Motor neuron (in vitro differentiated cells): ENCODE data around the gene NLRC5. TPM values are rescaled to one million over a fixed set of nuclear protein-coding genes. Genes with fewer than 3 reads are reported as not detected.
"Not testable (repeated sequence)": the region's sequence is repeated elsewhere in the genome, so short reads cannot be mapped to it uniquely, and the experiment has no call there.

Experiments
- ATAC-seq, 8 experiments: fragments of 200-7000 bp; cut with Tn5 transposase; replicated peaks in 6 of 8; 2 replicates each; pipeline ENCODE4 v1.8.0; 2021; ENCODE audit warnings: mild to moderate bottlenecking in 8 of 8, moderate library complexity in 8 of 8
- H3K27ac ChIP-seq, 2 donors: fragments of 250-450 bp; sonication (Bioruptor Pico); 2 replicates each; pipeline ENCODE4 v1.9.0; 2021; ENCODE audit warnings: antibody characterized with exemption in 2 of 2, mild to moderate bottlenecking in 2 of 2, moderate library complexity in 1 of 2
- H3K4me1 ChIP-seq, 2 donors: fragments of 250-450 bp; sonication (Bioruptor Pico); replicated peaks in 1 of 2; 2 replicates each; pipeline ENCODE4 v1.6.1; 2021; ENCODE audit warnings: antibody characterized with exemption in 2 of 2, mild to moderate bottlenecking in 2 of 2, moderate library complexity in 1 of 2
- H3K4me3 ChIP-seq, 5 donors: fragments of 250-450 bp; sonication (Bioruptor Pico); 2 replicates each; pipeline ENCODE4 v1.9.0; 2021; ENCODE audit warnings: antibody characterized with exemption in 5 of 5, mild to moderate bottlenecking in 5 of 5, moderate library complexity in 4 of 5
- WGBS, 10 experiments: fragments of 450-650 bp; shearing (Covaris generic); methylation state at CpG; one replicate each; pipeline ENCODE4 v1.0.0; 2022; 5-methylcytosine and 5-hydroxymethylcytosine counted together
- in situ Hi-C, 9 experiments: fragments of 400-800 bp; cut with MboI; loops; one replicate each; pipeline ENCODE4 v1.15.0; 2021; ENCODE audit warnings: low sequenced_read_pairs in 9 of 9, low pct_unique_long_range_greater_than_20kb in 2 of 9; ENCODE audit not compliant: unreplicated experiment in 9 of 9
- total RNA-seq, 8 experiments: library from RNA; unstranded; fragments of 300-600 nt; gene quantifications; 2 replicates each; pipeline versions ENCODE4 v1.2.3 to v1.2.4, GENCODE V29; 2022

Gene NLRC5
- total RNA-seq, 8 experiments from 2014 or later, result 0.16 to 38.8 (median 3.4) TPM

- Histone ChIP-seq H3K4me1 (peaks cover 0 to 4% of the 10 kb centered on the region in 2 donors), H3K27ac (no peak overlapping the region), H3K4me3 (no peak overlapping the region)
- ATAC-seq, result no peak
- 0 to 100% (median 35%) methylated on average over 1 to 2 of the region's 2 CpGs; no CpG with 5 or more reads in 4 of the 10 experiments for WGBS, 10 experiments
- in situ Hi-C loops, result no loop called here
Measured at GRCh38 chr16:56967733-56968132, 21.6 kb upstream of the NLRC5 start.

DNA sequence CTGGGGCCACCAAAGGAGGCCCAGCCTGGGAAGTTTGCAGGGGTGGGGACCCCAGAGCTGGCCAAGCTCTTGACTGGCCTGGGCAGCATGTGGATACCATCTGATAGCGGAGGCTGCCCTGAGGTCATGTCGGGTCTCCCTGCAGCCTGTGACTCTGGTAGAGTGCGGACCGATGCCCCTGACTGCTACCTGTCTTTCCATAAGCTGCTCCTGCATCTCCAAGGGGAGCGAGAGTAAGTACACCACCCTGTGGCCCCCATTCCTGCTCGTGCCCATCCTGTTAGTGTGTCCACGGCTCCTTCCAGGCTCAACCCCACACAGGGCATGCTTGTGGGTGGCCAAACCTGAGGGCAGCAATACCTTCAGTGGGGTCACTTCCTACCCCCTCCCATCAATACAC is 19.6 kb upstream of the NLRC5 start:
- H3K27ac ChIP-seq, result no peak overlapping the region
- in situ Hi-C loops, result loop anchor here in 1 of 9 experiments (10.0 kb wide), 1 partner anchor 75 kb away; no protein-coding TSS in a partner anchor
- ATAC-seq, result no peak
- peaks cover 0 to 4% of the 10 kb centered on the region in 2 donors for H3K4me1 ChIP-seq
- 80 to 100% (median 80%) methylated on average over 1 of the region's 7 CpGs; no CpG with 5 or more reads in 7 of the 10 experiments for WGBS, 10 experiments
- H3K4me3 ChIP-seq, result no peak overlapping the region

- ATAC-seq, result no peak
- no peak overlapping the region for H3K27ac ChIP-seq
- H3K4me1 ChIP-seq, result peaks cover 0 to 4% of the 10 kb centered on the region in 2 donors
- H3K4me3 ChIP-seq, result no peak overlapping the region
- 20 to 100% (median 50%) methylated on average over 1 to 5 of the region's 8 CpGs; no CpG with 5 or more reads in 1 of the 10 experiments for WGBS, 10 experiments
- in situ Hi-C loops, result loop anchor here in 1 of 9 experiments (10.0 kb wide), 1 partner anchor 74 kb away; no protein-coding TSS in a partner anchor
Measured at GRCh38 chr16:56970934-56971767, 18.2 kb upstream of the NLRC5 start.

DNA sequence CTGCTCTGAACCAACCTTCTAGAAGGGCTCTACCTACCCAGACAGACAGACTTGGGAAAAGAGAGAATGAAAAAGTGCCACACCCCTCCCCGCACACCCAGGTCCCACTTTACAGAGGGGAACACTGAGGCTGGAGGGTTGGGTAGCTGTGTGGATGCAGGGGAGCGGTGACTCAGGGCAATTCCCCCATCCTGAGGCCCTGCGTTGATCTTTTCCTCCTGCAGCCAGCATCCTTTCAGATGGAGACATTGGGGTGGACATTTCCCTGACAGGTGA is 17.7 kb upstream of the NLRC5 start:
- Histone ChIP-seq H3K4me3 (no peak overlapping the region), H3K27ac (no peak overlapping the region), H3K4me1 (peaks cover 0 to 4% of the 10 kb centered on the region in 2 donors)
- ATAC-seq, result no peak
- in situ Hi-C loops, result loop anchor here in 1 of 9 experiments (10.0 kb wide), 1 partner anchor 73 kb away; no protein-coding TSS in a partner anchor
- WGBS, 10 experiments, result 67 to 100% (median 88%) methylated on average over 1 to 3 of the region's 3 CpGs; no CpG with 5 or more reads in 6 of the 10 experiments

- ATAC-seq, result peak; percentile 85 to 96 (median 90)
- Histone ChIP-seq H3K27ac (no peak overlapping the region), H3K4me3 (no peak overlapping the region), H3K4me1 (peaks cover 0 to 4% of the 10 kb centered on the region in 2 donors)
- in situ Hi-C loops, result loop anchor here in 1 of 9 experiments (10.0 kb wide), 1 partner anchor 72 kb away; no protein-coding TSS in a partner anchor
- WGBS, 10 experiments, result 40 to 100% (median 75%) methylated on average over 1 to 5 of the region's 18 CpGs; no CpG with 5 or more reads in 5 of the 10 experiments
Measured at GRCh38 chr16:56972403-56973293, 16.7 kb upstream of the NLRC5 start.

DNA sequence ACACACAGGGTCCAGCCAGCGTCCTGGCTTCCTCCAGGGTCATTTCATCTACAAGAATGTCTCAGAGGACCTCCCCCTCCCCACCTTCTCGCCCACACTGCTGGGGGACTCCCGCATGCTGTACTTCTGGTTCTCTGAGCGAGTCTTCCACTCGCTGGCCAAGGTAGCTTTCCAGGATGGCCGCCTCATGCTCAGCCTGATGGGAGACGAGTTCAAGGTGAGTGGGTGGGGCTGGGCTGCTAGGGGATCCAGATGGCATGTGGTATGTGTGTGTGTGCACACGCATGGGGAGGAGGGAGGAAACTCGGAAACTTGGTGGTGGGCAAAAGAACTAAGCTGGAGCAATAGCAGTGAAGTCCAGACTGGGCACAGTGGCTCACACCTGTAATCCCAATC is 16.1 kb upstream of the NLRC5 start:
- in situ Hi-C loops, result loop anchor here in 1 of 9 experiments (10.0 kb wide), 1 partner anchor 72 kb away; no protein-coding TSS in a partner anchor
- Histone ChIP-seq H3K4me3 (no peak overlapping the region), H3K27ac (no peak overlapping the region), H3K4me1 (peaks cover 0 to 4% of the 10 kb centered on the region in 2 donors)
- no peak for ATAC-seq
- WGBS, 10 experiments, result 81 to 92% (median 86%) methylated on average over 2 to 6 of the region's 9 CpGs; no CpG with 5 or more reads in 7 of the 10 experiments

DNA sequence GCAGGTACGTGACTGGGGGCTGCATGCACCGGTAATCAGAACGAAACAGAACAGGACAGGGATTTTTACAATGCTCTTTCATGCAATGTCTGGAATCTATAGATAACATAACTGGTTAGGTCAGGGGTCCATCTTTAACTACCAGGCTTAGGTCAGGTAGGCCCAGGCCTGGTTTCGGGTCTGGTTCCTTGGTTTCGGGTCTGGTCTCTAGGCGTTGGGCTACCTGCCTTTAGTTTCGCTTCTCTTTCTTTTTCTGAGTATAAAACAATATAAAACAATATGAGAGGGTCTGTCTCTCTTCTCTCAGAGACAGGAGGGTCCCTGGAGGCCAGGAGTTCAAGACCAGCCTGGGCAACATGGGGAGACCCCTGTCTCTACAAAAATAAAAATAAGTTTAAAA is 15.5 kb upstream of the NLRC5 start:
- not testable (repeated sequence) for H3K4me1 ChIP-seq, ATAC-seq, H3K27ac ChIP-seq, H3K4me3 ChIP-seq
- in situ Hi-C loops, result loop anchor here in 1 of 9 experiments (10.0 kb wide), 1 partner anchor 71 kb away; no protein-coding TSS in a partner anchor
- WGBS, 10 experiments, result 62 to 100% (median 100%) methylated on average over 1 to 7 of the region's 7 CpGs; no CpG with 5 or more reads in 1 of the 10 experiments

DNA sequence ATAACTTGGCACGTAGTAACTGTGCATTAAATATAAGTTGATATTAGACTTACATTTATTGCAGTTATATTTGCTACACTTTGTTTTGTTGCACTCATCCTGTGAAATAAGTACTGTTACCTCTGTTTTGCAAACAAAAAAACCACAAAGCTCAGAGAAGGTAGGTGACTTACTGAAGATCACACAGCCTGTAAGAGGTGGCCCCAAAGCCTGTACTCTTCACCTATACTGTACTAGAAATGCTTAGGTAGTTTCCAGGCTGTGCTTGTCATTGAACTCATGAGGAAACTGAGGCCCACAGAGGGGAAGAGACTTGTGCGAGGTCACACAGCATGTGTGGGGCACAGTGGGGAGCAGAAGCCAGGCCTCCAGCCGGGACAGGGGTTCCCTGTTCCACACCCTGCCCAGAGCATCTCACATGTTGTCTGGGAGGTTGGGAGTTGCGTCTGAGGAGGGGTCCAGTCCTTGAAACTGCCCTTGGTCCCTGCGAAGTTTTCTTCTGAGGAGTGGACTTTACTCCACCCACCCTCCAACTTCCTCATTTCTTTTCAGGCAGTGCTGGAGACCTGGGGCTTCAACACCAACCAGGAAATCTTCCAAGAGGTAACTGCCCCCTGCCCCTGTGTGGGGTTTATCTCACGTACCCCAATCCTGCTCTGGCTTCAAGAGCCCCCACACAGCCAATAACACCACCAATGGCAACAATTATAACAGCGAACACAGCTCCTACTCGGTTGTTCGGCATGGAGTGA is 14.6 kb upstream of the NLRC5 start:
- peaks cover 0 to 4% of the 10 kb centered on the region in 2 donors for H3K4me1 ChIP-seq
- in situ Hi-C loops, result loop anchor here in 1 of 9 experiments (10.0 kb wide), 1 partner anchor 70 kb away; no protein-coding TSS in a partner anchor
- no peak overlapping the region for H3K27ac ChIP-seq
- no peak for ATAC-seq
- no peak overlapping the region for H3K4me3 ChIP-seq
- 67 to 100% (median 78%) methylated on average over 1 to 6 of the region's 9 CpGs; no CpG with 5 or more reads in 1 of the 10 experiments for WGBS, 10 experiments

DNA sequence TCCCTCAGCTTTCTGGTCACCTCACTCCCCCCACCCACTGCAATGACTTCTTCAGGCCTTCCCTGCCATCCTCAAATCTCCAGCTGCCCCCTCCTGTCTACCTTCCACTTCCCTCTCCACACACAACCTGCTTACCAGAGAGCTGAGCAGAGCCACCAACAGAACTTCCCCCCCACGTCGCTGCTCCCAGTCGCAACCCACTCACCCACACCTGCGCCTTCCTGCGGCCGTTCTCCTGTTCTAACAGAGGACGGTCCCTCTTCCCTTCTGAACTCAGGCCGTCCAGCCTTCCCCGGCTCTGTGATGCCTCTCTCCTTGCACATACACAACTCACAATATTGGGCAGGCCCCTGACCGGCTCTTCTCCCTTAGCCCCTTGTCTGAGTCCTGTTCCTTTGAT is 13.6 kb upstream of the NLRC5 start:
- Histone ChIP-seq H3K4me3 (no peak overlapping the region), H3K4me1 (peaks cover 0 to 4% of the 10 kb centered on the region in 2 donors), H3K27ac (no peak overlapping the region)
- WGBS, 10 experiments, result 69 to 93% (median 85%) methylated on average over 1 to 7 of the region's 10 CpGs; no CpG with 5 or more reads in 4 of the 10 experiments
- in situ Hi-C loops, result loop anchor here in 1 of 9 experiments (10.0 kb wide), 1 partner anchor 69 kb away; no protein-coding TSS in a partner anchor
- no peak for ATAC-seq

DNA sequence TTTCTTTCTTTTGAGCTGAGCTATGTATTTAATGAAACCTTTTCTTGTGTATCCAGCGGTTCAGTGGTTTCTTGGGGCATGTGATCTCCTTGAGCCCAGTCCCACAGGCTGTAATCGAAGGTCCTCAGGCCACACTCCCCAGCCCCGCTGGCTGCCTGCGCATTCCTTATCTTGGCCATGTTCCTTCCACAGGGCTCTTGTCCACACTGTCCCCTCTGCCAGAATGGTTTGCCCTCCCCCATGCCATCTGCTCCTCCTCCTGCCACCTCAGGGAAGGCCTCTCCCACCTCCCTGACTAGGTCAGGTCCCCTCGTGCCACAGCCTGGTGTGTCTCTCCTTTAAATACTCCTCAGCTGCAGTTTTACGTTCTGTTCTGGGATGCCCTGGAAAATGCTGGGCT is 12.1 kb upstream of the NLRC5 start:
- no peak overlapping the region for H3K4me3 ChIP-seq
- H3K27ac ChIP-seq, result no peak overlapping the region
- no peak for ATAC-seq
- peaks cover 0 to 4% of the 10 kb centered on the region in 2 donors for H3K4me1 ChIP-seq
- 58 to 100% (median 78%) methylated on average over 1 to 5 of the region's 6 CpGs; no CpG with 5 or more reads in 2 of the 10 experiments for WGBS, 10 experiments
- in situ Hi-C loops, result loop anchor here in 1 of 9 experiments (10.0 kb wide), 1 partner anchor 68 kb away; no protein-coding TSS in a partner anchor

- H3K4me1 ChIP-seq, result peaks cover 0 to 3% of the 10 kb centered on the region in 2 donors
- H3K4me3 ChIP-seq, result no peak overlapping the region
- H3K27ac ChIP-seq, result no peak overlapping the region
- in situ Hi-C loops, result loop anchor here in 1 of 9 experiments (10.0 kb wide), 1 partner anchor 67 kb away; no protein-coding TSS in a partner anchor
- WGBS, 10 experiments, result 20 to 100% (median 90%) methylated on average over 1 to 6 of the region's 11 CpGs; no CpG with 5 or more reads in 3 of the 10 experiments
- ATAC-seq, result no peak
Measured at GRCh38 chr16:56977823-56978430, 11.4 kb upstream of the NLRC5 start.
